Astrocyte (in vitro differentiated cells and primary cell): ENCODE measurements around the gene COL9A3. TPM values are rescaled to one million over a fixed set of nuclear protein-coding genes. Genes with fewer than 3 reads are reported as not detected.

Experiments used
- DNase-seq: peaks from one replicate; pipeline ENCODE4 v3.0.0-alpha.2; 2010; ENCODE audit warnings: low read depth
- FAIRE-seq: peaks from 2 replicates; lab custom pipeline; 2011; peaks lifted over from hg19 to GRCh38; lab: Jason Lieb, UNC
- H2AFZ ChIP-seq: 2 replicates; pipeline ENCODE4 v1.6.0; 2012; ENCODE audit warnings: low read depth, low read length, inconsistent platforms
- H3K27ac ChIP-seq: 2 replicates; pipeline ENCODE4 v1.5.1; 2011; ENCODE audit warnings: low read depth, low read length, inconsistent platforms
- H3K27me3 ChIP-seq: 2 replicates; pipeline ENCODE4 v1.6.0; 2011; ENCODE audit warnings: low read length, inconsistent platforms; ENCODE audit not compliant: insufficient read depth
- H3K36me3 ChIP-seq: 2 replicates; pipeline ENCODE4 v1.5.1; 2011; ENCODE audit warnings: low read length, inconsistent platforms; ENCODE audit not compliant: insufficient read depth
- H3K4me1 ChIP-seq: 2 replicates; pipeline ENCODE4 v1.5.1; 2011; ENCODE audit warnings: low read length, inconsistent platforms; ENCODE audit not compliant: insufficient read depth
- H3K4me2 ChIP-seq: 2 replicates; pipeline ENCODE4 v1.6.0; 2012; ENCODE audit warnings: low read length, inconsistent platforms
- H3K4me3 ChIP-seq: 2 replicates; pipeline ENCODE4 v1.5.1; 2011; ENCODE audit warnings: low read depth, mild to moderate bottlenecking, low read length, inconsistent platforms; ENCODE audit not compliant: insufficient read depth
- H3K79me2 ChIP-seq: 2 replicates; pipeline ENCODE4 v1.6.0; 2012; ENCODE audit warnings: mild to moderate bottlenecking, low read length, inconsistent platforms; ENCODE audit not compliant: insufficient read depth
- H3K9ac ChIP-seq: 2 replicates; pipeline ENCODE4 v1.6.0; 2012; ENCODE audit warnings: mild to moderate bottlenecking, low read length, inconsistent platforms
- H3K9me3 ChIP-seq: 2 replicates; pipeline ENCODE4 v1.5.1; 2012; ENCODE audit warnings: low read depth, mild to moderate bottlenecking, low read length, inconsistent platforms; ENCODE audit not compliant: insufficient read depth
- H4K20me1 ChIP-seq: 2 replicates; pipeline ENCODE4 v1.6.0; 2012; ENCODE audit warnings: low read length, inconsistent platforms; ENCODE audit not compliant: insufficient read depth
- H3K27ac Mint-ChIP-seq: one replicate; pipeline ENCODE4 v1.8.0; 2021; ENCODE audit warnings: mild to moderate bottlenecking, mixed read lengths; ENCODE audit not compliant: unreplicated experiment
- H3K27me3 Mint-ChIP-seq: one replicate; pipeline ENCODE4 v1.8.0; 2021; ENCODE audit warnings: low read depth, mixed read lengths; ENCODE audit not compliant: unreplicated experiment
- H3K36me3 Mint-ChIP-seq: one replicate; pipeline ENCODE4 v1.8.0; 2021; ENCODE audit warnings: low read depth, mixed read lengths; ENCODE audit not compliant: unreplicated experiment
- H3K4me1 Mint-ChIP-seq: one replicate; pipeline ENCODE4 v1.8.0; 2021; ENCODE audit warnings: low read depth, mixed read lengths; ENCODE audit not compliant: unreplicated experiment
- H3K4me3 Mint-ChIP-seq: one replicate; pipeline ENCODE4 v1.8.0; 2021; ENCODE audit warnings: mild to moderate bottlenecking, moderate library complexity, mixed read lengths; ENCODE audit not compliant: unreplicated experiment
- H3K9me3 Mint-ChIP-seq: one replicate; pipeline ENCODE4 v1.8.0; 2021; ENCODE audit warnings: mild to moderate bottlenecking, mixed read lengths; ENCODE audit not compliant: unreplicated experiment
- EZH2 ChIP-seq: IDR thresholded peaks from 2 replicates; pipeline ENCODE4 v1.6.1; 2012; ENCODE audit warnings: mild to moderate bottlenecking, low read length, inconsistent platforms; ENCODE audit not compliant: insufficient read depth
- total RNA-seq: library from RNA; stranded (reverse); gene quantifications from 2 replicates; pipeline ENCODE4 v1.2.1, GENCODE V29; 2021
- TF ChIP-seq, protein P1 (sequence below): IDR thresholded peaks from 2 replicates; pipeline ENCODE4 v1.5.1; 2011; ENCODE audit warnings: low read depth, mild to moderate bottlenecking, inconsistent platforms, low read length, moderate library complexity; ENCODE audit not compliant: insufficient read depth

COL9A3 gene
- total RNA-seq, 1 donor from 2014 or later, result 43.0 TPM

DNA sequence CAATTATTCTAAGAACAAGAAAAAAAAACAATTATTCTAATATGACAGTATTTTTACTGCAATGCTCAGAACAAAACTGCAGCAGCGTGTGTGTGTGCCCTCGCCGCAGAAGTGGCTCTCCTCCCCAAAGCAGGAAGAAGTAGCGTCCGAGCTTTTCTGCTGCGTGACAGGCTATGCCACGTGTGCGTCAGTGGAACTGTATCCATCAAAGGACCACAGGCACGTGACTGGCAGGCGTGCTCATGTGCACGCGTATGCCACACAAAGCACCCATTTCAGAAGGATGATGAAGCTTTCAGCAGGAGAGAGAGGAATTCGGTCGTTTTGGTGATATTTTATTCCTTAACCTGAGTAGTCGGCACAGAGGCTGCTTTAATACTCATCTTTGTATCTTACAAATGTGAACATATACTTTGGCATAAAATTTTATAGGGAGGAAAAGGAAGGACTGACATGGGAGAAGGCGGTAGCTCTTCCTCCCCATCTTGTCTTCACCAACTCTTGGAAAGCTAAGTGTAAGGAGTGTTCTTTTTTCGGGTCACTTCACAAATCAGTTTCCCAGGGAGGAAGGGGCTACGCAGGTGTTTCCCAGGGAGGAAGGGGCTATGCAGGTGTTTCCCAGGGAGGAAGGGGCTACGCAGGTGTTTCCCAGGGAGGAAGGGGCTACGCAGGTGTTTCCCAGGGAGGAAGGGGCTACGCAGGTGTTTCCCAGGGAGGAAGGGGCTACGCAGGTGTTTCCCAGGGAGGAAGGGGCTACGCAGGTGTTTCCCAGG is 41.4 kb downstream of the COL9A3 start:
- H3K36me3 ChIP-seq, result peaks cover 8% of the 10 kb centered on the region
- Mint-ChIP-seq H3K27me3 (no peaks in the 10 kb centered on the region), H3K9me3 (no peaks in the 10 kb centered on the region), H3K27ac (no peak overlapping the region), H3K4me3 (no peak overlapping the region), H3K36me3 (peaks cover 12% of the 10 kb centered on the region), H3K4me1 (peaks cover 18% of the 10 kb centered on the region)
- DNase-seq, result no peak
- H3K4me3 ChIP-seq, result no peak overlapping the region
- H3K9me3 ChIP-seq, result no peaks in the 10 kb centered on the region
- peaks cover 44% of the 10 kb centered on the region for H4K20me1 ChIP-seq
- no peaks in the 10 kb centered on the region for H3K27me3 ChIP-seq
- no peak for FAIRE-seq
- H3K9ac ChIP-seq, result no peak overlapping the region
- H2AFZ ChIP-seq, result no peak overlapping the region
- peaks cover 10% of the 10 kb centered on the region for H3K4me1 ChIP-seq
- no peak overlapping the region for H3K27ac ChIP-seq
- H3K79me2 ChIP-seq, result peaks cover 20% of the 10 kb centered on the region
- TF ChIP-seq EZH2, result no peak
- TF ChIP-seq, protein P1, sequence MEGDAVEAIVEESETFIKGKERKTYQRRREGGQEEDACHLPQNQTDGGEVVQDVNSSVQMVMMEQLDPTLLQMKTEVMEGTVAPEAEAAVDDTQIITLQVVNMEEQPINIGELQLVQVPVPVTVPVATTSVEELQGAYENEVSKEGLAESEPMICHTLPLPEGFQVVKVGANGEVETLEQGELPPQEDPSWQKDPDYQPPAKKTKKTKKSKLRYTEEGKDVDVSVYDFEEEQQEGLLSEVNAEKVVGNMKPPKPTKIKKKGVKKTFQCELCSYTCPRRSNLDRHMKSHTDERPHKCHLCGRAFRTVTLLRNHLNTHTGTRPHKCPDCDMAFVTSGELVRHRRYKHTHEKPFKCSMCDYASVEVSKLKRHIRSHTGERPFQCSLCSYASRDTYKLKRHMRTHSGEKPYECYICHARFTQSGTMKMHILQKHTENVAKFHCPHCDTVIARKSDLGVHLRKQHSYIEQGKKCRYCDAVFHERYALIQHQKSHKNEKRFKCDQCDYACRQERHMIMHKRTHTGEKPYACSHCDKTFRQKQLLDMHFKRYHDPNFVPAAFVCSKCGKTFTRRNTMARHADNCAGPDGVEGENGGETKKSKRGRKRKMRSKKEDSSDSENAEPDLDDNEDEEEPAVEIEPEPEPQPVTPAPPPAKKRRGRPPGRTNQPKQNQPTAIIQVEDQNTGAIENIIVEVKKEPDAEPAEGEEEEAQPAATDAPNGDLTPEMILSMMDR, result no peak
- no peak overlapping the region for H3K4me2 ChIP-seq

DNA sequence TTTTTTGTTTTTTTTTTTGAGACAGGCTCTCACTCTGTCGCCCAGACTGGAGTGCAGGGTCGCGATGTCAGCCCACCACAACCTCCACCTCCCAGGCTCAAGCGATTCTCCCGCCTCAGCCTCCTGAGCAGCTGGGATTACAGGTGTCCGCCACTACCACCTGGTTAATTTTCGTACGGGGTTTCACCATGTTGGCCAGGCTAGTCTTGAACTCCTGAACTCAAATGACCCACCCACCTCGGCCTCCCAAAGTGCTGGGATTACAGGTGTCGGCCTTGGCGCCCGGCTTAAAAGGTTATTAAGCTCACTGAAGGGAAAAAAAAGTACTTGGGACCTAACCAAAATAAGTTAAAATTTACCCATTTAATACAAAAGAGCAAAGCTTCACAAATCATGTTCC is 42.9 kb downstream of the COL9A3 start:
- H3K27ac Mint-ChIP-seq, result peak overlapping the region; percentile 15

More for the DNA sequence above, 42.9 kb downstream of the COL9A3 start:
- Histone ChIP-seq H3K27ac (no peak overlapping the region), H3K4me1 (peaks cover 10% of the 10 kb centered on the region), H3K36me3 (peaks cover 2% of the 10 kb centered on the region), H3K9ac (no peak overlapping the region), H3K4me2 (peak overlapping the region; percentile 85), H3K9me3 (no peaks in the 10 kb centered on the region), H3K27me3 (no peaks in the 10 kb centered on the region), H4K20me1 (peaks cover 35% of the 10 kb centered on the region), H3K4me3 (peak overlapping the region; percentile 50), H2AFZ (no peak overlapping the region), H3K79me2 (peaks cover 20% of the 10 kb centered on the region)
- peak overlapping the region; percentile 85 for H3K4me3 Mint-ChIP-seq
- FAIRE-seq (no peak), DNase-seq (no peak)
- H3K36me3 Mint-ChIP-seq, result peaks cover 12% of the 10 kb centered on the region
- TF ChIP-seq EZH2, result no peak
- TF ChIP-seq, protein P1, result no peak
- no peaks in the 10 kb centered on the region for H3K27me3 Mint-ChIP-seq
- H3K4me1 Mint-ChIP-seq, result peaks cover 18% of the 10 kb centered on the region
- H3K9me3 Mint-ChIP-seq, result no peaks in the 10 kb centered on the region
